ENCODE measurements around the gene SDHC.

Gene SDHC

DNA sequence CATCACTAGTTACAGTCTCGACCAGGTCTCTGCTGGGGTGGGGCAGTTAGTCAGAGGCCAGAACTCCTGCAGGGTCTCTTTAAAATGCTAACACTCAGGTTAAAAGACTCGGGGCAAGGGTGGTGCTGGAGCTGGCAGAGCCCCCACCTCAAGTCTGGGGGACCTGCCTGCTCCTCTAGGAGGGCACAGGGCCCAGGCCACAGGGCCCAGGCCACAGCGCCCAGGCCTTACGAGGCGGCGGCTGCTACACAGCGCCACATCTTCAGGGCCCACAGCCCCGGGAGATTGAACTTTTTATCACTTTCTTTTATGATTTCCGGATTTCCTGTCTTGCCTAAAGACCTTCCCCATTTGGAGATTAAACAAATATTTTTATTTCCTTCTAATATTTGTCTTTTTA lies 14.8 kb upstream of the SDHC start:
- TF ChIP-seq, protein P1, sequence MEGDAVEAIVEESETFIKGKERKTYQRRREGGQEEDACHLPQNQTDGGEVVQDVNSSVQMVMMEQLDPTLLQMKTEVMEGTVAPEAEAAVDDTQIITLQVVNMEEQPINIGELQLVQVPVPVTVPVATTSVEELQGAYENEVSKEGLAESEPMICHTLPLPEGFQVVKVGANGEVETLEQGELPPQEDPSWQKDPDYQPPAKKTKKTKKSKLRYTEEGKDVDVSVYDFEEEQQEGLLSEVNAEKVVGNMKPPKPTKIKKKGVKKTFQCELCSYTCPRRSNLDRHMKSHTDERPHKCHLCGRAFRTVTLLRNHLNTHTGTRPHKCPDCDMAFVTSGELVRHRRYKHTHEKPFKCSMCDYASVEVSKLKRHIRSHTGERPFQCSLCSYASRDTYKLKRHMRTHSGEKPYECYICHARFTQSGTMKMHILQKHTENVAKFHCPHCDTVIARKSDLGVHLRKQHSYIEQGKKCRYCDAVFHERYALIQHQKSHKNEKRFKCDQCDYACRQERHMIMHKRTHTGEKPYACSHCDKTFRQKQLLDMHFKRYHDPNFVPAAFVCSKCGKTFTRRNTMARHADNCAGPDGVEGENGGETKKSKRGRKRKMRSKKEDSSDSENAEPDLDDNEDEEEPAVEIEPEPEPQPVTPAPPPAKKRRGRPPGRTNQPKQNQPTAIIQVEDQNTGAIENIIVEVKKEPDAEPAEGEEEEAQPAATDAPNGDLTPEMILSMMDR (conservative IDR thresholded peaks at IDR 0.05), result no peak
- TF ChIP-seq ZFX (IDR thresholded peaks at IDR 0.05), result no peak
- H3K27ac ChIP-seq, result no peak overlapping the region

DNA sequence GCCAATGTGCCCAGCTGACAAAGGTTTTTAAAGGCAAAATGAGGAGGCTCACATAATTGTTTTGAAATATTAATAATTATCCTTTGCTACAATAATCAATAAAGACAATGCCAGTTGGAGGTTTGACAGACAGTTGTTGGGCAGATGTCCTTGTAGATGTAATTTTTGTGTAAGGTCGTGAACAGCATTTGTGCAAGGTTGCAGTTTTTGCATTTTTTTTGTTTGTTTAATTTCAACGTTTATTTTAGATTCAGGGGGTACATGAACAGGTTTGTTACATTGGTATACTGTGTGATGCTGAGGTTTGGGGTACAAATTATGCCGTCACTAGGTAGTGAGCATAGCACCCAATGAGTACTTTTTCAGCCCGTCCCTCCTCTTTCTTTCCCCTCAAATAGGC lies 13.7 kb upstream of the SDHC start:
- no peak overlapping the region for H3K27ac ChIP-seq
- TF ChIP-seq ZFX (IDR thresholded peaks at IDR 0.05), result no peak
- TF ChIP-seq, protein P1 (conservative IDR thresholded peaks at IDR 0.05), result no peak

DNA sequence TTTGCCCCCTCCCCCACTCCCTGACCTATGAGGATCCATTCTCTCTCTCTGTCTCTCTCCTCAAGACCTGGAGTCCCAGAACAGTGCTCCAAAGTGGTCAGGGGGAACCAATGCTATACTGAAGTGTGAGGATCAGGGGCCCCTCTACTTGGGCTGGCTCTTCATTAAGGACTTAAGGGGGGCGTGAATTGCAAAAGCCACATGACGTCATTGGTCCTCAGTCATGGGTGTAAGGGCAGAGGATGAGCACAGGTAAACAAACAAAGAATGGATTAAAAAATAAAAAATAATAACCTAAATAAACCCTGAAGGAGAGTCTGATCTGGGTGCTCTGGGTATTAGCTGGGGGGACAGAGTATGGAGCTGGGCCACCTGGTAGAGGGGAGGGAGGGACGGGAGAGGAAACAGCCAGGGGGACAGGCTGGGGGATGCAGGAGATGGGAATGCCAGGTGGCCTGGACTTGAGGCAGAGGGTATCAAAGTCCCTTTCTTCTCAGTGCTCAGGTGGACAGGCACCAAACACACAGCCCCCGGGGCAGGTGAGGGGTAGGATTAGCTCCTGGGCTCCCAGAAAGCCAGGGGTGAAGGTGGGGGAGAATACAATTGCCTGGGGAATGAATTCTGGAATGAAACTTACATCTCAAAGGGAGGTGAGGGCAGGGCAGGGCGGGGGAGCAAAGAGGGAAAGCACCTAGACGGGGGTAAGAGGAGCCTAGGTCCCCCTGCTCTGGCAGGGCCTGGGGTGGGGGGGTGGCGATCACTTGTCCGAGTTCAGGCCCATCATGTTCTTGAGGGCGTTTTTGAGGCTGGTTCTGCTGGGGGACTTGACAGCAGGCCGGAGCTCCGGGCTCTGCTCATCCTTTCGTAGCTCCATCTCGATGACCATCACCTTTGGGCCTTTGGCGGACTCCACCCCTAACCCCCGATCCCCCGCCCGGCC lies 9.0 kb upstream of the SDHC start:
- TF ChIP-seq, protein P1 (conservative IDR thresholded peaks at IDR 0.05), result no peak
- TF ChIP-seq ZFX (IDR thresholded peaks at IDR 0.05), result no peak
- H3K27ac ChIP-seq, result no peak overlapping the region

DNA sequence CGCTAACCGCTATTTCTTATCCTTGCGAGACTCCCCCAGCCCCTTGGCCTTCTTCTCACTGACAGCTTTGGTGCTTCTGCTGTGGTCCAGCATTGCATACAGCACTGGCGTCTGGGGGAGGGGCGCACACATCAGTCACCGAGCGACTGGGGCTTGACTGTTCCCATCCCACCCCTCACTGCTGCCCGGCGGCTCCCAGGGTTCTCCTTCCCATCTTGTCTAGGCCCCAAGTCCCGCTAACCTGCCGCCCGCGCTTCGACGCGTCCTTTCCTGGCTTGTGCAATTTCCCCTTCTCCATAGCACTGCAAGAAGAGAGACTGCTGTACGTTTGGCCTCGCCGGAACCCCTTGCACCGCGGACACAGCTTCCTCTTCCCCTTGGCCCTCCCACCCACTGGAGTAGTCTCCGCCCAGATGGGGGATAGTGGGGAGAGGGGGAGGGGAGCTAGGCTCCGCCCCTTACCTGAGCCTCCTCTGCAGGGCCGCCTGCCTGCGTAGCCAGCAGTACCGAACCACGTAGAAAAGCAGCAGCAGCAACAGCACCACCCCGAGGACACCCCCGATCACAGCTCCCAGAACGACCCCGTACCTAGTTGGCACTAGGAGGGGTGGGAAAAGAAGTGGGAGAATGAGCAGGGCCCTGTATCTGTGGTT lies 8.2 kb upstream of the SDHC start:
- no peak for TF ChIP-seq ZFX (IDR thresholded peaks at IDR 0.05)
- TF ChIP-seq, protein P1 (conservative IDR thresholded peaks at IDR 0.05), result no peak
- H3K27ac ChIP-seq, result no peak overlapping the region

DNA sequence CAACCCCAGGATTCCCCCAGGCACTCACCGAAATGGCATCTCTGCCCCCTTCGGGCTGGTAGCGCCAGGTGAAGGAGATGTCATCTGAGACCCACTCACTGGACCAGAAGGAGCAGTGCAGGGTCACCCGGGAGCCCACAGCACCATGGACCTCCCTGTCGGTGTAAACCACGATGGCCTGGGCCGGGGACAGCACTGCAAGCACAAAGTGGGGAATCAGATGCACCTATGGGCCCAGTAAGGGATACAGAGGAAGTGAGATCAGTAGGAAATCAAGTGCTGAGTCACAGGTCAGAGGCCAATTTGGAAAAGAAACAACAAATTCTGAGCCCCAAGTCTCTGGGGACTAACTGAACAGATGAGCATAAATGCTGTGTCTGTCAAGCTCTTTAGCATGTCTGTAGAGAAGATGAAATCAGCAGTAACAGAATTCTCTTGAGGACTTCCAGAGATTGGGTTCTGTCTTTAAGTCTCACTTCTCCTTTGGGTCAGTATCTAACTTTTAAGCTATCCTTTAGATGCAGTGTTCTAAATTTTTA lies 6.9 kb upstream of the SDHC start:
- no peak overlapping the region for H3K27ac ChIP-seq
- TF ChIP-seq, protein P1 (conservative IDR thresholded peaks at IDR 0.05), result no peak
- no peak for TF ChIP-seq ZFX (IDR thresholded peaks at IDR 0.05)

DNA sequence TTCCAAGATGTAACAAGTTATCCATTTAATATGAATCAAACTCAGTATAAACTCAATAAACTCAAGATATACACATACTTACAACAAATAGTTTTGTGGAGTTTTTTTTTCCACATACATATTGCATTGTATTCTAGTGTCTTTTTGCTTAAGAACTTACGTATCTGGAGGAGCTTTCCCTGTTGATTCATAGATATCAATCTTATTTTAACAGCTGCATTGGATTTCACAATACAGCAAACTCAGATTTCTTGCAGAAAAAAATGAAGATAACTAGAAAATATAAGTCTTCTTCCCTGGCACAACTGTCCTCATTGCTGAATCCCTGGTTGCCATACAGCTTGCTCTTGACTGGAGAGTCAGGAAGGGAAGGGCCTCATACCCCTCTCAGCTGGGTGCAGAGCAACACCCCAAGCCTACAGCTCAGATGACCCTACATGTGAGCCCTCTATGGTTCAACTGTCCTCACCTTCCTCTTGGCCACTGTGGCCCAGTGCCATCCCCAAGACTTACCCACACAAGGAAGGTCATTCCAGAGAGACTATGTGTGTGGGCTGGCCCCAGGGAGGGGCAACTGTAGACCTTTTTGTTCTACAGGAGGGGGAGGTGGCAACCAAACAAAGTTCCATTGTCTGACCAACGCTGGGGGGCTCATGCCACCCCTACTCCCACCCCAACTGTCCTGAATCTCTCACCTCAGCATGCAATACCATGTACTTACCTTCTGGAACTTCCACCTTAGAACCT lies 6.1 kb upstream of the SDHC start:
- H3K27ac ChIP-seq, result no peak overlapping the region
- TF ChIP-seq, protein P1 (conservative IDR thresholded peaks at IDR 0.05), result no peak
- no peak for TF ChIP-seq ZFX (IDR thresholded peaks at IDR 0.05)

Measured in C4-2B (cell line).